ENCODE data around the gene TFPI. TPM values are rescaled to one million over a fixed set of nuclear protein-coding genes. Genes with fewer than 3 reads are reported as not detected.

The TFPI gene
- total and polyA plus RNA-seq, 4 donors: 169 to 253 (median 237) TPM

GRCh38 chr2:187581125-187581896 lies 27.1 kb upstream of the TFPI start:
- Histone ChIP-seq H3K4me3 (no peak overlapping the region), H3K27me3 (ENCODE audit: control insufficient read depth in 3 of 3, insufficient read depth in 3 of 3, low read length in 2 of 3) (no peaks in the 10 kb centered on the region), H3K9me3 (ENCODE audit: control insufficient read depth in 4 of 4, insufficient read depth in 3 of 4, low read length in 3 of 4) (no peaks in the 10 kb centered on the region), H3K4me1 (ENCODE audit: control insufficient read depth in 5 of 5, insufficient read depth in 5 of 5, low read length in 5 of 5) (peaks cover 0 to 12% (median 0%) of the 10 kb centered on the region in 5 donors), H3K27ac (ENCODE audit: low read depth in 1 of 2, low read length in 1 of 2) (no peak overlapping the region), H3K36me3 (ENCODE audit: control insufficient read depth in 4 of 4, insufficient read depth in 4 of 4, low read length in 4 of 4) (no peaks in the 10 kb centered on the region), H3K9ac (ENCODE audit: insufficient read depth in 1 of 2, low read length in 2 of 2) (peak overlapping the region in 1 of 2 donors; percentile 95)
- 6 to 7% methylated on average over 4 of the region's 4 CpGs for WGBS, 2 donors
- DNase-seq (peak in 2 of 3 donors; percentile 62 to 69), ATAC-seq (ENCODE audit: insufficient read depth, low FRiP score) (peak; percentile 36)
- TF ChIP-seq, protein P1, sequence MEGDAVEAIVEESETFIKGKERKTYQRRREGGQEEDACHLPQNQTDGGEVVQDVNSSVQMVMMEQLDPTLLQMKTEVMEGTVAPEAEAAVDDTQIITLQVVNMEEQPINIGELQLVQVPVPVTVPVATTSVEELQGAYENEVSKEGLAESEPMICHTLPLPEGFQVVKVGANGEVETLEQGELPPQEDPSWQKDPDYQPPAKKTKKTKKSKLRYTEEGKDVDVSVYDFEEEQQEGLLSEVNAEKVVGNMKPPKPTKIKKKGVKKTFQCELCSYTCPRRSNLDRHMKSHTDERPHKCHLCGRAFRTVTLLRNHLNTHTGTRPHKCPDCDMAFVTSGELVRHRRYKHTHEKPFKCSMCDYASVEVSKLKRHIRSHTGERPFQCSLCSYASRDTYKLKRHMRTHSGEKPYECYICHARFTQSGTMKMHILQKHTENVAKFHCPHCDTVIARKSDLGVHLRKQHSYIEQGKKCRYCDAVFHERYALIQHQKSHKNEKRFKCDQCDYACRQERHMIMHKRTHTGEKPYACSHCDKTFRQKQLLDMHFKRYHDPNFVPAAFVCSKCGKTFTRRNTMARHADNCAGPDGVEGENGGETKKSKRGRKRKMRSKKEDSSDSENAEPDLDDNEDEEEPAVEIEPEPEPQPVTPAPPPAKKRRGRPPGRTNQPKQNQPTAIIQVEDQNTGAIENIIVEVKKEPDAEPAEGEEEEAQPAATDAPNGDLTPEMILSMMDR (IDR thresholded peaks at IDR 0.05; ENCODE audit: control extremely low read depth, extremely low read depth): peak; percentile 53

- DNase-seq: peak in 2 of 3 donors; percentile 86 to 90
- peak; percentile 85 for ATAC-seq (ENCODE audit: insufficient read depth, low FRiP score)
- TF ChIP-seq, protein P1 (IDR thresholded peaks at IDR 0.05; ENCODE audit: control extremely low read depth, extremely low read depth): peak; percentile 43
- H3K27ac ChIP-seq (ENCODE audit: low read depth in 1 of 2, low read length in 1 of 2): no peak overlapping the region
- no peaks in the 10 kb centered on the region for H3K27me3 ChIP-seq (ENCODE audit: control insufficient read depth in 3 of 3, insufficient read depth in 3 of 3, low read length in 2 of 3)
- H3K36me3 ChIP-seq (ENCODE audit: control insufficient read depth in 4 of 4, insufficient read depth in 4 of 4, low read length in 4 of 4): no peaks in the 10 kb centered on the region
- no peaks in the 10 kb centered on the region for H3K9me3 ChIP-seq (ENCODE audit: control insufficient read depth in 4 of 4, insufficient read depth in 3 of 4, low read length in 3 of 4)
- no peak overlapping the region for H3K4me3 ChIP-seq
- peak overlapping the region in 1 of 2 donors; percentile 95 for H3K9ac ChIP-seq (ENCODE audit: insufficient read depth in 1 of 2, low read length in 2 of 2)
- H3K4me1 ChIP-seq (ENCODE audit: control insufficient read depth in 5 of 5, insufficient read depth in 5 of 5, low read length in 5 of 5): peaks cover 0 to 16% (median 0%) of the 10 kb centered on the region in 5 donors
- WGBS, 2 donors: 30 to 33% methylated on average over 7 of the region's 7 CpGs
These were observed 26.4 kb upstream of the TFPI start for GRCh38 chr2:187580462-187581124.

- Histone ChIP-seq H3K9me3 (ENCODE audit: control insufficient read depth in 4 of 4, insufficient read depth in 3 of 4, low read length in 3 of 4) (no peaks in the 10 kb centered on the region), H3K27ac (ENCODE audit: low read depth in 1 of 2, low read length in 1 of 2) (no peak overlapping the region), H3K36me3 (ENCODE audit: control insufficient read depth in 4 of 4, insufficient read depth in 4 of 4, low read length in 4 of 4) (no peaks in the 10 kb centered on the region), H3K27me3 (ENCODE audit: control insufficient read depth in 3 of 3, insufficient read depth in 3 of 3, low read length in 2 of 3) (no peaks in the 10 kb centered on the region), H3K4me3 (no peak overlapping the region), H3K4me1 (ENCODE audit: control insufficient read depth in 5 of 5, insufficient read depth in 5 of 5, low read length in 5 of 5) (peaks cover 0 to 27% (median 0%) of the 10 kb centered on the region in 5 donors), H3K9ac (ENCODE audit: insufficient read depth in 1 of 2, low read length in 2 of 2) (no peak overlapping the region)
- DNase-seq (no peak), ATAC-seq (ENCODE audit: insufficient read depth, low FRiP score) (no peak)
- WGBS, 2 donors: 90 to 99% methylated on average over 2 of the region's 2 CpGs
- TF ChIP-seq, protein P1 (IDR thresholded peaks at IDR 0.05; ENCODE audit: control extremely low read depth, extremely low read depth): no peak
These were observed 23.1 kb upstream of the TFPI start for GRCh38 chr2:187577310-187577709.
